ENCODE measurements around the gene KCNA2.

The KCNA2 gene

DNA sequence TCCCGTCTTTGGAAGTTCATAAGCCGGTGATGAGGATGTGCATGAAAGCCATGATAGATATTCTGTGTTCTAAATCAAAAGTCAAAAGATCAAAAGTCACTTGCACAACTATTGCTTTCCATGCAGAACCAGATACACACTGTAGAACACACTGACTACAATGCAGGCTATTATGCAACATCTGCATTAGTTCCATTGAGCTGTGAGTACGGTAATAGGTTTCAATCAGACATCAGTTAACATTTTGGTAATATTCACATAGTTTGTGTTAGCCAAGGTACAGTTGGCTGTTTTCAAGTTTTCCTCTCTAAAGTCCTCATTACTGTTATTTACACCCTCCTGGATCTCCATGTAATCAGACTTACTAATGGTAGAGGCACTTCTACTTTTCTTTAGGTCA lies 3.1 kb downstream of the KCNA2 start:
- TF ChIP-seq, protein P1, sequence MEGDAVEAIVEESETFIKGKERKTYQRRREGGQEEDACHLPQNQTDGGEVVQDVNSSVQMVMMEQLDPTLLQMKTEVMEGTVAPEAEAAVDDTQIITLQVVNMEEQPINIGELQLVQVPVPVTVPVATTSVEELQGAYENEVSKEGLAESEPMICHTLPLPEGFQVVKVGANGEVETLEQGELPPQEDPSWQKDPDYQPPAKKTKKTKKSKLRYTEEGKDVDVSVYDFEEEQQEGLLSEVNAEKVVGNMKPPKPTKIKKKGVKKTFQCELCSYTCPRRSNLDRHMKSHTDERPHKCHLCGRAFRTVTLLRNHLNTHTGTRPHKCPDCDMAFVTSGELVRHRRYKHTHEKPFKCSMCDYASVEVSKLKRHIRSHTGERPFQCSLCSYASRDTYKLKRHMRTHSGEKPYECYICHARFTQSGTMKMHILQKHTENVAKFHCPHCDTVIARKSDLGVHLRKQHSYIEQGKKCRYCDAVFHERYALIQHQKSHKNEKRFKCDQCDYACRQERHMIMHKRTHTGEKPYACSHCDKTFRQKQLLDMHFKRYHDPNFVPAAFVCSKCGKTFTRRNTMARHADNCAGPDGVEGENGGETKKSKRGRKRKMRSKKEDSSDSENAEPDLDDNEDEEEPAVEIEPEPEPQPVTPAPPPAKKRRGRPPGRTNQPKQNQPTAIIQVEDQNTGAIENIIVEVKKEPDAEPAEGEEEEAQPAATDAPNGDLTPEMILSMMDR (IDR thresholded peaks at IDR 0.05; ENCODE audit: borderline replicate concordance, insufficient read depth, low read depth, low read length), result no peak
- no peak overlapping the region for H3K4me3 ChIP-seq (ENCODE audit: low read depth, low read length)

DNA sequence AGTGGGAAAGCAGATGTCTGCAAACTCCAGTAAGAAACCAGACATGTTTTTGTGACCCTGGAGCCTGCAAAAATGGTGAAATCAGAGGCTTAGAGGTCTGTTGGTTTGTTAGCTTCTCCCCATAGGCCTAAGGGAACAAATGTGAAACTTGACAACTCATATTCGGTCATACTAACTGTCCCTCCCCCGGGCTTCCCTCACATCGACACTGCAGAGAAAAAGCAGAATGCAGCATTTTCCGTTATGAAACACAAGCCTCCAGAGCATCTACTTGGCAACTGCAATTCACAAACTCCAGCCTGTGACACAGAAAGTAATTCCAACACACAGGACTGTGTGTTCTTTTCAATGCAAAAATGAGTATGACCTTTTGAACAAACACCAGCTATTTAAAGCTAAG lies 3.7 kb downstream of the KCNA2 start:
- H3K4me3 ChIP-seq (ENCODE audit: low read depth, low read length), result no peak overlapping the region
- TF ChIP-seq, protein P1 (IDR thresholded peaks at IDR 0.05; ENCODE audit: borderline replicate concordance, insufficient read depth, low read depth, low read length), result no peak

DNA sequence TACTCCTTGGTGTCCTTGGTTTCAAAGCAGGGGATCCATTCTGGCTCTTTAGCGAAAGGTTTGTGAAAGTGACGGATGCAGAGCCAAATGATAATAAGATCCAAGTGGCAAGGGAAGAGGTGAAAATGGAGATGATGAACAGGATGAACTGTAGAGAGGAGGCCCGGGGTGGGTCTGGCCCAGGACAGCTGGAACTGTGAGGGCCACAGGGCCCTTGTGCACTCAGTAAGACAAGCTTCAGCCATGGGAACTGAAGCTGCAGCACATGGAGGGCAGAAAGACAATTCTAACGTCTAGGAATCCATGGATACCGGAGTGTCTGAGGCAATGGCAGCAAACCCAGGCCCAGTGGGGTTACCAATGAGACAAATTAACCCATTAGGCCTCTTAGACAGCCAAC lies 4.8 kb downstream of the KCNA2 start:
- no peak overlapping the region for H3K4me3 ChIP-seq (ENCODE audit: low read depth, low read length)
- TF ChIP-seq, protein P1 (IDR thresholded peaks at IDR 0.05; ENCODE audit: borderline replicate concordance, insufficient read depth, low read depth, low read length), result no peak

DNA sequence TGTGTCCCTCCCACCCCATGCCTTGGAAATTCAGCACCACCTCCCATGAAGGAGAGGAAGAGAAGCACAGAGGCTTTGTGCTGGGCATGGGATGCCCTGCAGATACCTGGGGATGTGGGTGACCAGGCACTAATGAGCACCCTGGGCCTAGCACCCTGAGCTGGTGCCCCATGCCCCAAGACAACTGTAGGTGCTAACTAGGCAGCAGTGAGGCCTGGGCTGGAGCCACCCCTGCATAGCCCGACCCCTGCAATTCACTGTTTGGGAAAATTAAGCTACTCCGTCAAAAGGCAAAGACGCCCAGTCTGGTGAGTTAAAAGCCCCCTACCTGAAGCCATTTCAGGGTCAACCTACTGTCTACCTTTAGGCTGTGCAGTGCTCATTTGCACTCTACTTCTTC lies 5.4 kb downstream of the KCNA2 start:
- H3K4me3 ChIP-seq (ENCODE audit: low read depth, low read length), result no peak overlapping the region
- TF ChIP-seq, protein P1 (IDR thresholded peaks at IDR 0.05; ENCODE audit: borderline replicate concordance, insufficient read depth, low read depth, low read length), result no peak

DNA sequence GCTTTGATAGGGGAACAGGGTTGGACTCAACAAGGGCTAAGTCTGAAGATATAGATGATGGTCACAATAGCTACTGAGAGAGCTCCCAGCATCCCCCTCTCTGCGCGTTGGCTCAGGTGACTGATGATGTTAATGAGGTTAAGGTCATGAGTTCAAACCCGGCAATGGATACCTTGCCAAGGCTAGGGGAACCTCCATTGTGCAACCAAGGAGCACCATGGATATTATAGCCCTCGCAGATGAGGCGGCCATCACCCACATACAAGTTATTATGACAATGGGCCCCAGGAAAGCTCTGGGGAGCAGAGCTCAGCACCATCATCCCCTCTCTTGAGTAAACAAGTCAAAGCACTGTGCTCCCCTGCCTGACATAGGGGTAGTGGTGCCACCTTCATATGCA lies 8.2 kb downstream of the KCNA2 start:
- no peak overlapping the region for H3K4me3 ChIP-seq (ENCODE audit: low read depth, low read length)
- TF ChIP-seq, protein P1 (IDR thresholded peaks at IDR 0.05; ENCODE audit: borderline replicate concordance, insufficient read depth, low read depth, low read length), result no peak

DNA sequence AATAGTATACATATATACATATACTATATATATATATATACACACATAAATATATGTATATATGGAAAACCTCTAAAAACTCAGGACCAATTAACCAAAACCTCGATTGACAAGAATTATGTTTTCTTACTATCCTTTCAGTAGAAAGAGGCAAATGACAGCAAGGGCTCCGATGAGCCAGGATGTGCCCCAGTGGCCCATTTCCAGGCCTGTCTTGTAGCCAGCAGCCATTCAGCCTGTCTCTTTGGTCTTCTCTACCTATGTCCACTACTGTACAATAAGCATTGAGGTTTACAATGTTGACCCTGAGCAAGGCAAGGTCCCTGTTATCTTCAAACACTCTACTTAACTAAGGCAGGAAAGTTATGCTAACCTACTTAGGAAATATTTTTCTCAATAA lies 9.8 kb downstream of the KCNA2 start:
- H3K4me3 ChIP-seq (ENCODE audit: low read depth, low read length), result no peak overlapping the region
- TF ChIP-seq, protein P1 (IDR thresholded peaks at IDR 0.05; ENCODE audit: borderline replicate concordance, insufficient read depth, low read depth, low read length), result no peak

DNA sequence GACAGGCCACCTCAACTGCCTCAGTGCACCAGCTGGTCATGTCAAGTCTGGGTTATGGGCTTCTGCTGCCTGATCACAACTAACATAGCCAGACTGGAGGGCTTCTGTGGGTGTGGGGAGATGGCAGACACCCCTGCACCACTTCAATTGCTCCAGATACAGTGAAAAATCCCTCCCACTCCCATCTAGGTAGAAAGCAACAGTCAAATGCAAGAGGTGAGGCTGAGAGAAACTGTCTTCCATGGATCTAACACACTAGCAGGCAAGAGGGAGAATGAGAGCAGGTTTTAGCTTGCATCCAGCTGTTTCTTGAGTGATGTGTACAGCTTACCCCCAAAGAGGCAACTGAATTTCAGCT lies 10.8 kb downstream of the KCNA2 start:
- TF ChIP-seq, protein P1 (IDR thresholded peaks at IDR 0.05; ENCODE audit: borderline replicate concordance, insufficient read depth, low read depth, low read length), result no peak
- H3K4me3 ChIP-seq (ENCODE audit: low read depth, low read length), result no peak overlapping the region
